ENCODE results near the gene HNRNPF.

DNA sequence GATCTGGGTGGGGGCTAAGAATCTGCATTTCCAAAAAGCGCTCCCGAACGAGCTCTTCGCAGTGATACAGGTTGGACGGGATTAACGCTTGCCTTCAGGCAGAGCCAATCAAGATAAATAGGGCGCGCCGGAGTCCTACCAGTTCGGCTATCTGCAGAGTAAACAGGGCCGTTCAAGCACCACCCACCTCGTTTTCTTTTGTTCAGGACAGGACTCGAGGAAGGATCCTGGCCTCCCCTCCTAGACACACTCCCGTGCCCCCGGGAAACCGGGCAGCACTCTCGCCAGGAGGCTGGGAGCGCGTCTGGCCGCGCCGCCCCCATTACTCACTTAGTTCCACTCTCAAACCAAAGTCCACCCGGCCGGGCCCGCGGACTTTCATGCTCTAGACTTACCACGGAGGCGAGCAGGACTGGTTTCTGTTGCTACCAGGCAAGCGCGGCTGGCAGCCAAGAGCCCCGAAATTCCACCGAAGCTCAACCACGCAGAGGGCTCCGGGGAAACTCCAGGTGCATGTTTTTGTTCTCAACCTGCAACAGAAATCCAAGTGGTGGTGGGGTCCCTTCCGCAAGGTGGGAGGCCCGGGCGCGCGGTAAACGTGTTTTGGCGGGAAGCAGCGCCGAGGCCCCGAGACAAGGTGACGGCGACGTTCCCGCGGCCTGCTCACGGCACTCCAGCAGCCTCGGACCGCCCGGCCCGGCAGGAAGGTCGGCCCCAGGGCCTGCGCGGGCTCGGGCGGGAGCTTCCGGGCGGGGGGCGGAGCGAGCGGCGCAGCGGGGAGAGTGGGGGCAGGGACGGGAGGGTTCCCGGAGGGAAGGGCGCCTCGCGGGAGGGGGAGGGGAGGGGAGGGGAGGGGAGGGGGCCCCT, 12.7 kb downstream of the HNRNPF start:
- TF ChIP-seq TCF12 (IDR thresholded peaks at IDR 0.05; ENCODE audit: low read depth), result no peak; the same call in 1 of the 2 replicates
- no peak for TF ChIP-seq CEBPB (IDR thresholded peaks at IDR 0.05)
- no peak for TF ChIP-seq RAD21 (IDR thresholded peaks at IDR 0.05; ENCODE audit: low read depth)
- TF ChIP-seq CREB1 (IDR thresholded peaks at IDR 0.05; ENCODE audit: low read depth), result no peak
- TF ChIP-seq MAX (IDR thresholded peaks at IDR 0.05), result peak; percentile 90
- no peak for TF ChIP-seq YY1 (IDR thresholded peaks at IDR 0.05; ENCODE audit: low read depth)

Data from Ishikawa (cell line).